Measurements from ENCODE around the gene HORMAD2.
"Not testable (repeated sequence)": the region's sequence is repeated elsewhere in the genome, so short reads cannot be mapped to it uniquely, and the experiment has no call there.

GRCh38 chr22:30087037-30087436 lies 6.8 kb downstream of the HORMAD2 start:
- not testable (repeated sequence) for TF ChIP-seq CTCF (IDR thresholded peaks at IDR 0.05 in 2 of 3, conservative IDR thresholded peaks at IDR 0.05 in 1 of 3; ENCODE audit: insufficient read depth in 2 of 3, low read depth in 1 of 3, low read length in 3 of 3); MNT (conservative IDR thresholded peaks at IDR 0.05); BRCA1 (IDR thresholded peaks at IDR 0.05); BRCA1 (CRISPR knock-in tag; IDR thresholded peaks at IDR 0.05); TSHZ1 (CRISPR knock-in tag; IDR thresholded peaks at IDR 0.05); MAX (CRISPR knock-in tag; IDR thresholded peaks at IDR 0.05); ZNF239 (CRISPR knock-in tag; IDR thresholded peaks at IDR 0.05); ZNF274 (IDR thresholded peaks at IDR 0.05; ENCODE audit: borderline replicate concordance, low read depth, low read length); FOSL1 (tag; conservative IDR thresholded peaks at IDR 0.05); TCFL5 (CRISPR knock-in tag; conservative IDR thresholded peaks at IDR 0.05); ZNF184 (CRISPR knock-in tag; IDR thresholded peaks at IDR 0.05); GATA2 (CRISPR knock-in tag; IDR thresholded peaks at IDR 0.05); ARNT (IDR thresholded peaks at IDR 0.05)
